HEK293 (cell line): ENCODE results near the gene ECI1.

Experiments used
- CTCF ChIA-PET: fragments of 350-600 bp; formaldehyde crosslinking; extraction: SDS; loops from one replicate; lab custom pipeline; 2021; ENCODE audit warnings: antibody characterized with exemption; lab: Yijun Ruan, JAX
- POLR2A ChIA-PET: fragments of 300-600 bp; formaldehyde crosslinking; extraction: SDS; loops from one replicate; lab custom pipeline; 2020; ENCODE audit warnings: antibody characterized with exemption, inconsistent platforms; lab: Yijun Ruan, JAX
- H3K27ac ChIP-seq: fragments of 200-500 bp; sonication (Bioruptor generic); 2 replicates; pipeline ENCODE4 v1.5.1; 2014; ENCODE audit warnings: low read depth, low read length, control low read depth, inconsistent platforms; ENCODE audit errors: extremely low read depth
- H3K36me3 ChIP-seq, 2 experiments: fragments of 200-500 bp in 1 of 2; sonication (Bioruptor generic) in 1 of 2; 1 replicate in 1 of 2; 2 replicates in 1 of 2; pipeline ENCODE4 v1.5.1; 2014 to 2017; ENCODE audit warnings: inconsistent platforms in 2 of 2, low read length in 2 of 2; ENCODE audit not compliant: control insufficient read depth in 2 of 2, insufficient read depth in 1 of 2
- H3K4me1 ChIP-seq: fragments of 200-500 bp; sonication (Bioruptor generic); 2 replicates; pipeline ENCODE4 v1.5.1; 2014; ENCODE audit warnings: mild to moderate bottlenecking, low read length, inconsistent platforms; ENCODE audit not compliant: control insufficient read depth, insufficient read depth
- H3K4me3 ChIP-seq: 2 replicates; pipeline ENCODE4 v1.5.1; 2011; ENCODE audit warnings: low read depth, mild to moderate bottlenecking, control low read depth, low read length, moderate library complexity
- H3K9me3 ChIP-seq: fragments of 200-500 bp; sonication (Bioruptor generic); 2 replicates; pipeline ENCODE4 v1.5.1; 2014; ENCODE audit warnings: low read depth, low read length, inconsistent platforms; ENCODE audit not compliant: control insufficient read depth, insufficient read depth
- ATF2 ChIP-seq: fragments of 450-650 bp; formaldehyde crosslinking; IDR thresholded peaks from 2 replicates; pipeline ENCODE4 v1.5.1; 2016; ENCODE audit warnings: missing biosample characterization, missing genetic modification characterization, low read depth
- BCL6B ChIP-seq: fragments of 450-650 bp; formaldehyde crosslinking; IDR thresholded peaks from 2 replicates; pipeline ENCODE4 v1.5.1; 2017; ENCODE audit warnings: missing biosample characterization, missing genetic modification characterization
- EGR2 ChIP-seq: fragments of 450-650 bp; formaldehyde crosslinking; IDR thresholded peaks from 2 replicates; pipeline ENCODE4 v1.5.1; 2016; ENCODE audit warnings: low read depth, missing biosample characterization, missing genetic modification characterization
- FEZF1 ChIP-seq: fragments of 450-650 bp; formaldehyde crosslinking; IDR thresholded peaks from 2 replicates; pipeline ENCODE4 v1.5.1; 2016; ENCODE audit warnings: missing biosample characterization, missing genetic modification characterization
- GLI2 ChIP-seq: fragments of 450-650 bp; formaldehyde crosslinking; IDR thresholded peaks from 2 replicates; pipeline ENCODE4; 2017; ENCODE audit warnings: missing biosample characterization, missing genetic modification characterization, low read depth, borderline replicate concordance
- OSR2 ChIP-seq: fragments of 450-650 bp; formaldehyde crosslinking; IDR thresholded peaks from 2 replicates; pipeline ENCODE4 v1.5.1; 2016; ENCODE audit warnings: missing biosample characterization, missing genetic modification characterization
- TRIM28 ChIP-seq: IDR thresholded peaks from 2 replicates; pipeline ENCODE4 v1.6.1; 2011; ENCODE audit warnings: low read length, control low read depth, borderline replicate concordance
- TSHZ1 ChIP-seq: fragments of 450-650 bp; formaldehyde crosslinking; IDR thresholded peaks from 2 replicates; pipeline ENCODE4 v1.5.1; 2016; ENCODE audit warnings: missing biosample characterization, missing genetic modification characterization, borderline replicate concordance
- ZFP41 ChIP-seq: fragments of 450-650 bp; formaldehyde crosslinking; IDR thresholded peaks from 2 replicates; pipeline ENCODE4 v1.5.1; 2016; ENCODE audit warnings: missing biosample characterization, missing genetic modification characterization, borderline replicate concordance
- ZIC2 ChIP-seq: fragments of 450-650 bp; formaldehyde crosslinking; IDR thresholded peaks from 2 replicates; pipeline ENCODE4 v1.5.1; 2016; ENCODE audit warnings: missing biosample characterization, missing genetic modification characterization
- ZNF155 ChIP-seq: fragments of 450-650 bp; formaldehyde crosslinking; IDR thresholded peaks from 2 replicates; pipeline ENCODE4 v1.5.1; 2016; ENCODE audit warnings: missing biosample characterization, missing genetic modification characterization
- ZNF16 ChIP-seq: fragments of 450-650 bp; formaldehyde crosslinking; IDR thresholded peaks from 2 replicates; pipeline ENCODE4 v1.5.1; 2016; ENCODE audit warnings: low read depth, missing biosample characterization, missing genetic modification characterization
- ZNF175 ChIP-seq: fragments of 450-650 bp; formaldehyde crosslinking; IDR thresholded peaks from 2 replicates; pipeline ENCODE4 v1.5.1; 2016; ENCODE audit warnings: missing biosample characterization, missing genetic modification characterization
- ZNF184 ChIP-seq: fragments of 450-650 bp; IDR thresholded peaks from 2 replicates; pipeline ENCODE4 v1.5.1; 2018; ENCODE audit warnings: missing biosample characterization, mild to moderate bottlenecking, missing genetic modification characterization
- ZNF23 ChIP-seq: fragments of 450-650 bp; formaldehyde crosslinking; IDR thresholded peaks from 2 replicates; pipeline ENCODE4 v1.5.1; 2016; ENCODE audit warnings: missing biosample characterization, missing genetic modification characterization, borderline replicate concordance
- ZNF404 ChIP-seq: fragments of 450-650 bp; formaldehyde crosslinking; IDR thresholded peaks from 2 replicates; pipeline ENCODE4 v1.5.1; 2017; ENCODE audit warnings: missing biosample characterization, missing genetic modification characterization
- ZNF518A ChIP-seq: fragments of 450-650 bp; formaldehyde crosslinking; conservative IDR thresholded peaks from 2 replicates; pipeline ENCODE4 v1.5.1; 2016; ENCODE audit warnings: low read depth, missing biosample characterization, missing genetic modification characterization
- ZNF596 ChIP-seq: fragments of 450-650 bp; IDR thresholded peaks from 2 replicates; pipeline ENCODE4 v1.5.0; 2018; ENCODE audit warnings: missing biosample characterization, mild to moderate bottlenecking, missing genetic modification characterization, moderate library complexity
- ZNF624 ChIP-seq: fragments of 450-650 bp; formaldehyde crosslinking; IDR thresholded peaks from 2 replicates; pipeline ENCODE4 v1.5.1; 2017; ENCODE audit warnings: missing biosample characterization, missing genetic modification characterization
- TF ChIP-seq, protein P1 (sequence below): fragments of 450-650 bp; IDR thresholded peaks from 2 replicates; pipeline ENCODE4 v1.5.1; 2018; ENCODE audit warnings: missing biosample characterization, missing genetic modification characterization

The ECI1 gene

DNA sequence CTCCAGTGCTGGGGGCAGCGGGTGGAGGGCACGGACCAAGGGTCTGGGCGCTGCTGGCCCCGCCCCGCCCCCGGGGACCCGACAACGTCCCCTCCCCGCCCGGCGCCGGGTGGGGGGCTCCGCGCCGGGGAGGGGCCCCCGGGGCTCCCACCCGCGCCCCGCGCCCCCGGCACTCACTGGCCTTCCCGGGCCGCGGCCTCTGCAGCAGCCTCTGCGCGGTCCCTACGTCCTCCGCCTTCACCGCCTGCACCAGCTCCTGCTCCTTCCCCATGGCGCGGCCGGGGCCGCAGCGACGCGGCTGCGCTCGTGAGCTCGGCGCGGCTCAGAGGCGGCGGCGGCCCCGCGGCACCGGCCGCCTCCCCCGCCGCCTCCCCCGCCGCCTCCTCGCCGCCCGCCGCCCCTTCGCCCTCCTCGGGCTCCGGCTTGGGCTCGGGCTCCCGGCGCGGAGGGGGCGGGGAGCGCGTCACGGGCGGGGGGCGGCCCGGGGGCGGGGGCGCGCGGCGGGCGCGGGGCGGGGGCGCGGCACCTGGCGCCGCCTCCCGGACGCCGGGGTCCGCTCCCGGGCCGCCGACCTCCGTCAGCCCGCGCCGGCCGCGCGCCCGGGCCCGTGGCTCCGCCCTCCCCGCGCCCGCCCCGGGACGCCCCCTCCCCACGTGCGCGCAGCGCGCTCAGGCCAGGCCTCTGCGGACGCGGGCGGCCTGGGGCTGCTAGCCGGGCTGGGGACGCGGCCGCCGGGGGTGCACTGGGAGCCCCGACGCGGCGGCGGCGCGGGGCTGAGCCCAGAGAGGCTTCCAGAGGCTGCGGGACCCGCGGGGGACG lies 55.0 kb downstream of the ECI1 start, which contains the start of gene CASKIN1 (continued):
- TF ChIP-seq, protein P1, sequence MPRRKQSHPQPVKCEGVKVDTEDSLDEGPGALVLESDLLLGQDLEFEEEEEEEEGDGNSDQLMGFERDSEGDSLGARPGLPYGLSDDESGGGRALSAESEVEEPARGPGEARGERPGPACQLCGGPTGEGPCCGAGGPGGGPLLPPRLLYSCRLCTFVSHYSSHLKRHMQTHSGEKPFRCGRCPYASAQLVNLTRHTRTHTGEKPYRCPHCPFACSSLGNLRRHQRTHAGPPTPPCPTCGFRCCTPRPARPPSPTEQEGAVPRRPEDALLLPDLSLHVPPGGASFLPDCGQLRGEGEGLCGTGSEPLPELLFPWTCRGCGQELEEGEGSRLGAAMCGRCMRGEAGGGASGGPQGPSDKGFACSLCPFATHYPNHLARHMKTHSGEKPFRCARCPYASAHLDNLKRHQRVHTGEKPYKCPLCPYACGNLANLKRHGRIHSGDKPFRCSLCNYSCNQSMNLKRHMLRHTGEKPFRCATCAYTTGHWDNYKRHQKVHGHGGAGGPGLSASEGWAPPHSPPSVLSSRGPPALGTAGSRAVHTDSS (tag by site-specific recombination) = no peak
- no peak for TF ChIP-seq ZNF23 (tag by site-specific recombination)
- no peak for TF ChIP-seq ZNF175 (tag by site-specific recombination)

- ChIA-PET CTCF (interaction anchor here (1.0 to 3.4 kb wide), 12 partner anchors 8 to 305 kb away, joined by 3 to 28 read pairs (median 6); partner anchors contain the start of genes ABCA3, ECI1 and MLST8), POLR2A (interaction anchor here (0.5 to 2.5 kb wide), 13 partner anchors 9 to 1825 kb away, joined by 3 to 30 read pairs (median 4); partner anchors contain the start of genes BRICD5, DNASE1L2, E4F1 and ECI1)
- no peaks in the 10 kb centered on the region for H3K9me3 ChIP-seq
- H3K27ac ChIP-seq = peak overlapping the region; percentile 16; the same call in 1 of the 2 replicates
- peak overlapping the region; percentile 42 for H3K4me3 ChIP-seq
- H3K4me1 ChIP-seq = peaks cover 9% of the 10 kb centered on the region; the same call in 1 of the 2 replicates
- H3K36me3 ChIP-seq = no peaks in the 10 kb centered on the region
- TF ChIP-seq FEZF1 (no peak), TSHZ1 (tag by site-specific recombination) (no peak), EGR2 (no peak), ZIC2 (tag by site-specific recombination) (peak; percentile 95), ATF2 (tag by site-specific recombination) (no peak), TRIM28 (no peak), ZNF16 (tag by site-specific recombination) (no peak), GLI2 (tag by site-specific recombination) (no peak), ZNF518A (tag by site-specific recombination) (no peak), OSR2 (tag by site-specific recombination) (no peak), ZNF404 (tag by site-specific recombination) (no peak), BCL6B (no peak), ZNF624 (tag by site-specific recombination) (no peak), ZFP41 (tag by site-specific recombination) (no peak), ZNF184 (no peak), ZNF596 (no peak), ZNF155 (no peak)
These were observed 55.8 kb downstream of the ECI1 start for GRCh38 chr16:2195322-2196161.
